Activated CD8-positive, alpha-beta T cell treated with anti-CD3 and anti-CD28 coated beads for 36 hours (primary cell): ENCODE data around the gene SLC8A1. TPM values are rescaled to one million over a fixed set of nuclear protein-coding genes. Genes with fewer than 3 reads are reported as not detected.

ENCODE experiments used
- ATAC-seq: fragments of 200-7000 bp; cut with Tn5 transposase; one replicate; pipeline ENCODE4 v1.10.0; 2021; ENCODE audit warnings: mild to moderate bottlenecking, moderate library complexity
- CTCF ChIA-PET: fragments of 350-600 bp; sonication (Branson Sonifier 250); formaldehyde crosslinking; loops from one replicate; lab custom pipeline; 2021; ENCODE audit warnings: antibody characterized with exemption; lab: Charles Lee
- POLR2A ChIA-PET: fragments of 350-600 bp; sonication (Branson Sonifier 250); formaldehyde crosslinking; loops from one replicate; lab custom pipeline; 2021; ENCODE audit warnings: antibody characterized with exemption; lab: Charles Lee
- DNase-seq: peaks from one replicate; pipeline ENCODE4 v3.0.0-alpha.2; 2020
- H3K27ac Mint-ChIP-seq: one replicate; pipeline ENCODE4 v1.8.0; 2021; ENCODE audit warnings: mild to moderate bottlenecking, mixed read lengths
- H3K27me3 Mint-ChIP-seq: one replicate; pipeline ENCODE4 v1.8.0; 2021; ENCODE audit warnings: mixed read lengths
- H3K36me3 Mint-ChIP-seq: one replicate; pipeline ENCODE4 v1.8.0; 2021; ENCODE audit warnings: low read depth, mixed read lengths
- H3K4me1 Mint-ChIP-seq: one replicate; pipeline ENCODE4 v1.8.0; 2021; ENCODE audit warnings: low read depth, mixed read lengths
- H3K4me3 Mint-ChIP-seq: one replicate; pipeline ENCODE4 v1.8.0; 2021; ENCODE audit warnings: mild to moderate bottlenecking, moderate library complexity, mixed read lengths
- H3K9me3 Mint-ChIP-seq: one replicate; pipeline ENCODE4 v1.8.0; 2021; ENCODE audit warnings: mixed read lengths
- intact Hi-C: fragments of 100-400 bp; cut with micrococcal nuclease; formaldehyde crosslinking; loops from one replicate; pipeline ENCODE4 v1.10.0; 2022
- total RNA-seq, 2 experiments: library from RNA; stranded (reverse); gene quantifications; one replicate each; pipeline ENCODE4 v1.2.3, GENCODE V29; 2021
- TF ChIP-seq, protein P1 (sequence below): fragments of 200-600 bp; IDR thresholded peaks from one replicate; pipeline ENCODE4 v1.8.0; 2022; ENCODE audit warnings: antibody characterized with exemption, mild to moderate bottlenecking

The SLC8A1 gene
- total RNA-seq, 2 experiments from 2014 or later = 0.23 to 0.34 TPM

GRCh38 chr2:40210344-40210967, 241.4 kb downstream of the SLC8A1 start:
- ChIA-PET CTCF (no interaction called here), POLR2A (no interaction called here)
- no peak for DNase-seq
- TF ChIP-seq, protein P1, sequence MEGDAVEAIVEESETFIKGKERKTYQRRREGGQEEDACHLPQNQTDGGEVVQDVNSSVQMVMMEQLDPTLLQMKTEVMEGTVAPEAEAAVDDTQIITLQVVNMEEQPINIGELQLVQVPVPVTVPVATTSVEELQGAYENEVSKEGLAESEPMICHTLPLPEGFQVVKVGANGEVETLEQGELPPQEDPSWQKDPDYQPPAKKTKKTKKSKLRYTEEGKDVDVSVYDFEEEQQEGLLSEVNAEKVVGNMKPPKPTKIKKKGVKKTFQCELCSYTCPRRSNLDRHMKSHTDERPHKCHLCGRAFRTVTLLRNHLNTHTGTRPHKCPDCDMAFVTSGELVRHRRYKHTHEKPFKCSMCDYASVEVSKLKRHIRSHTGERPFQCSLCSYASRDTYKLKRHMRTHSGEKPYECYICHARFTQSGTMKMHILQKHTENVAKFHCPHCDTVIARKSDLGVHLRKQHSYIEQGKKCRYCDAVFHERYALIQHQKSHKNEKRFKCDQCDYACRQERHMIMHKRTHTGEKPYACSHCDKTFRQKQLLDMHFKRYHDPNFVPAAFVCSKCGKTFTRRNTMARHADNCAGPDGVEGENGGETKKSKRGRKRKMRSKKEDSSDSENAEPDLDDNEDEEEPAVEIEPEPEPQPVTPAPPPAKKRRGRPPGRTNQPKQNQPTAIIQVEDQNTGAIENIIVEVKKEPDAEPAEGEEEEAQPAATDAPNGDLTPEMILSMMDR = no peak
- intact Hi-C loops = no loop called here
- H3K36me3 Mint-ChIP-seq = no peaks in the 10 kb centered on the region
- peaks cover 4% of the 10 kb centered on the region for H3K9me3 Mint-ChIP-seq
- peak overlapping the region; percentile 27 for H3K27ac Mint-ChIP-seq
- no peak overlapping the region for H3K4me3 Mint-ChIP-seq
- ATAC-seq = peak; percentile 70
- no peaks in the 10 kb centered on the region for H3K27me3 Mint-ChIP-seq
- H3K4me1 Mint-ChIP-seq = peaks cover 23% of the 10 kb centered on the region

DNA sequence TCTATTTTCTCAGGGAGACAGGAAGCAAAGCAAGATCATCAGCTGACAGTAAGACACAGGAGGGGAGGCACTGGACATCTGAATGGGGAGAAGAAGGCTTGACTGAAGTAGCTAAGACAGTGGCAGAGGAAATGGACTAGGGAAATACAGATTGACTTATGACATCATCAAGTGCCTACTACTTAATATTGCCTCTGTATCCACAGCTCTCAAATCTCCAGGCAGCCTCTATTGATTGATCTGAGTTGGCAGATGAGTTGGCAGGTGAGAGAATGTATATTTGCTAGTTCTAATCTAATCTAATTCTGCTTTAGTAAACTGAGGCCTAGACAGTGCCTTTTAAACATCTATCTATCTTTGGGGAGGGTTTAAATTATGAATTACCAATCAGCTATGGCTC, 242.1 kb downstream of the SLC8A1 start:
- DNase-seq (no peak), ATAC-seq (no peak)
- CTCF ChIA-PET = no interaction called here
- TF ChIP-seq, protein P1 = no peak
- intact Hi-C loops = no loop called here
- Mint-ChIP-seq H3K27me3 (no peaks in the 10 kb centered on the region), H3K36me3 (no peaks in the 10 kb centered on the region), H3K4me3 (no peak overlapping the region), H3K4me1 (peaks cover 23% of the 10 kb centered on the region), H3K9me3 (peaks cover 4% of the 10 kb centered on the region), H3K27ac (peak overlapping the region; percentile 27)
- POLR2A ChIA-PET = no interaction called here

DNA sequence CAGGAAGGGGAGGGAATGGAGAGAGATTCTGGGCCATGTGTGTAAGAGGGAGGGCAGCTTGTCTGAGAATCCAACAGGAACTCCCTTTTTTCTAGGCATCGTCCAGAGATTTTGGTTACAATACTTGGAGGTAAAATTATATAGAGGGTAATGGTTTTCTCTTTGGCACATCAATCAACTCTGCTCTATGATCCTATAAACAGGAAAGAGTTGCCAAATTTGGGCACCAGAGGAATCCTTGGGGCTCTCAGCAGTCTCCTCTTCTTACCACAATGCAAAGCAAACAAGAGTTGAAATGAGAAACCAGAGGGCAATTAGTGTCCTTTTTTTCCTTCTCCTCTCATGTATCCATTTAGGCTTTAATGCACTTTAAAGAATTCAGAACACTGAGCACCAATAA, 243.4 kb downstream of the SLC8A1 start:
- Mint-ChIP-seq H3K27me3 (no peaks in the 10 kb centered on the region), H3K27ac (no peak overlapping the region), H3K4me1 (peaks cover 23% of the 10 kb centered on the region), H3K36me3 (no peaks in the 10 kb centered on the region), H3K9me3 (peaks cover 4% of the 10 kb centered on the region), H3K4me3 (no peak overlapping the region)
- POLR2A ChIA-PET = no interaction called here
- ATAC-seq = no peak
- CTCF ChIA-PET = no interaction called here
- no peak for DNase-seq
- TF ChIP-seq, protein P1 = no peak
- intact Hi-C loops = no loop called here

GRCh38 chr2:40204268-40204667, 247.6 kb downstream of the SLC8A1 start:
- CTCF ChIA-PET = no interaction called here
- no peaks in the 10 kb centered on the region for H3K9me3 Mint-ChIP-seq
- ATAC-seq = no peak

DNA sequence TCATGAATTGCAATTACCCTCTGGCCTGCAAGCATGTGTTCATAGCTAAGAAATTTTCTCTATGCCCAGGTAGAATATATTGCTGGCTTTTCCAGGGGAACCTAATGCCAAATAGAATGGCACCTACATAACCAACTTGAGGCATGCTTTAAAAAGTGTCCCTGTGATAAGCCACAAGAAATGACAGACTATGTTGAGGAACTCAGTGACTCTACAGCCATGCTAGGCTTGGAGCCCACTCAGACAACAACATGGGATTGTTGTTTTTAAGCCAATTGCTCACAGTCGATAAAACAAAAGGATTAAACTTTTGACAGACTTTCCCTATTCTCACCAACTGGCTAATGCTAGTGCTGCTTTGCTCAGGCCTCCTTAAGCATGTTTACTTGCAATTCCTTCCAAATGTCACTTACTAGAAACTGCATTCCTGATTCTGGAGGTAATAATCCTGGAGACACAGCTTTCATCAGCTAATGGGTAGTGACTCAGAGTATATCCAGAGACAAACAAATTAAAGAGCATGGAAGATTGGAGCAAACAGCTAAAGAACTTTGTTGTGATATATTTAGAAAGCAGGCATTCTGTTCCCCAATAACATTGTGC, 249.0 kb downstream of the SLC8A1 start:
- Mint-ChIP-seq H3K36me3 (no peaks in the 10 kb centered on the region), H3K4me3 (no peak overlapping the region), H3K9me3 (no peaks in the 10 kb centered on the region), H3K4me1 (no peaks in the 10 kb centered on the region), H3K27ac (no peak overlapping the region), H3K27me3 (no peaks in the 10 kb centered on the region)
- ChIA-PET POLR2A (no interaction called here), CTCF (interaction anchor here (1.2 kb wide), 1 partner anchor 15 kb away, joined by 3 read pairs; no protein-coding TSS in a partner anchor)
- ATAC-seq (no peak), DNase-seq (no peak)
- TF ChIP-seq, protein P1 = no peak
- intact Hi-C loops = no loop called here

More at GRCh38 chr2:40204268-40204667, 247.6 kb downstream of the SLC8A1 start:
- TF ChIP-seq, protein P1 = no peak
- Mint-ChIP-seq H3K27ac (no peak overlapping the region), H3K27me3 (no peaks in the 10 kb centered on the region), H3K4me3 (no peak overlapping the region), H3K36me3 (no peaks in the 10 kb centered on the region), H3K4me1 (peaks cover 3% of the 10 kb centered on the region)
- POLR2A ChIA-PET = no interaction called here
- DNase-seq = no peak
- intact Hi-C loops = no loop called here
